Calu3 (cell line): ENCODE data around the gene RAMP3. TPM values are rescaled to one million over a fixed set of nuclear protein-coding genes. Genes with fewer than 3 reads are reported as not detected.

Source experiments
- BruUV-seq: library from RNA; stranded (reverse); fragments of 400-500 nt; replicated peaks from 2 replicates; lab custom pipeline; 2021; lab: Mats Ljungman, UMichigan
- CTCF ChIA-PET: fragments of 300-600 bp; sonication (Branson Sonifier 250); formaldehyde crosslinking; loops from one replicate; lab custom pipeline; 2022; ENCODE audit warnings: antibody characterized with exemption; lab: Charles Lee
- DNase-seq: peaks from one replicate; pipeline ENCODE4 v3.0.0; 2022
- H3K27ac Mint-ChIP-seq: one replicate; pipeline ENCODE4 v1.8.0; 2022; ENCODE audit warnings: mixed read lengths; ENCODE audit not compliant: unreplicated experiment
- H3K27me3 Mint-ChIP-seq: one replicate; pipeline ENCODE4 v1.8.0; 2022; ENCODE audit warnings: mixed read lengths; ENCODE audit not compliant: unreplicated experiment
- H3K36me3 Mint-ChIP-seq: one replicate; pipeline ENCODE4 v1.8.0; 2022; ENCODE audit warnings: mild to moderate bottlenecking, moderate library complexity, mixed read lengths; ENCODE audit not compliant: insufficient read depth, unreplicated experiment
- H3K4me1 Mint-ChIP-seq: one replicate; pipeline ENCODE4 v1.8.0; 2022; ENCODE audit warnings: mild to moderate bottlenecking, low read depth, mixed read lengths; ENCODE audit not compliant: unreplicated experiment
- H3K4me3 Mint-ChIP-seq: one replicate; pipeline ENCODE4 v1.8.0; 2022; ENCODE audit warnings: mild to moderate bottlenecking, low read depth, moderate library complexity, mixed read lengths; ENCODE audit not compliant: unreplicated experiment
- H3K9me3 Mint-ChIP-seq: one replicate; pipeline ENCODE4 v1.8.0; 2022; ENCODE audit warnings: low read depth, mixed read lengths; ENCODE audit not compliant: unreplicated experiment
- intact Hi-C: fragments of 100-400 bp; cut with micrococcal nuclease; formaldehyde crosslinking; loops from one replicate; pipeline ENCODE4 v1.10.0; 2022; ENCODE audit not compliant: unreplicated experiment
- total RNA-seq: library from RNA; stranded (reverse); gene quantifications from 2 replicates; pipeline ENCODE4 v1.2.3, GENCODE V29; 2022
- TF ChIP-seq, protein P1 (sequence below): fragments of 200-600 bp; IDR thresholded peaks from one replicate; pipeline ENCODE4 v1.8.0; 2022; ENCODE audit warnings: antibody characterized with exemption; ENCODE audit not compliant: unreplicated experiment

The RAMP3 gene
- total RNA-seq, 1 experiment from 2014 or later: not detected

- H3K36me3 Mint-ChIP-seq: peaks cover 2% of the 10 kb centered on the region
- H3K4me1 Mint-ChIP-seq: no peaks in the 10 kb centered on the region
- TF ChIP-seq, protein P1, sequence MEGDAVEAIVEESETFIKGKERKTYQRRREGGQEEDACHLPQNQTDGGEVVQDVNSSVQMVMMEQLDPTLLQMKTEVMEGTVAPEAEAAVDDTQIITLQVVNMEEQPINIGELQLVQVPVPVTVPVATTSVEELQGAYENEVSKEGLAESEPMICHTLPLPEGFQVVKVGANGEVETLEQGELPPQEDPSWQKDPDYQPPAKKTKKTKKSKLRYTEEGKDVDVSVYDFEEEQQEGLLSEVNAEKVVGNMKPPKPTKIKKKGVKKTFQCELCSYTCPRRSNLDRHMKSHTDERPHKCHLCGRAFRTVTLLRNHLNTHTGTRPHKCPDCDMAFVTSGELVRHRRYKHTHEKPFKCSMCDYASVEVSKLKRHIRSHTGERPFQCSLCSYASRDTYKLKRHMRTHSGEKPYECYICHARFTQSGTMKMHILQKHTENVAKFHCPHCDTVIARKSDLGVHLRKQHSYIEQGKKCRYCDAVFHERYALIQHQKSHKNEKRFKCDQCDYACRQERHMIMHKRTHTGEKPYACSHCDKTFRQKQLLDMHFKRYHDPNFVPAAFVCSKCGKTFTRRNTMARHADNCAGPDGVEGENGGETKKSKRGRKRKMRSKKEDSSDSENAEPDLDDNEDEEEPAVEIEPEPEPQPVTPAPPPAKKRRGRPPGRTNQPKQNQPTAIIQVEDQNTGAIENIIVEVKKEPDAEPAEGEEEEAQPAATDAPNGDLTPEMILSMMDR: no peak
- intact Hi-C loops: no loop called here
- no TSS peak for BruUV-seq
- DNase-seq: no peak
- H3K4me3 Mint-ChIP-seq: no peak overlapping the region
- H3K9me3 Mint-ChIP-seq: peaks cover 2% of the 10 kb centered on the region
- H3K27me3 Mint-ChIP-seq: peaks cover 47% of the 10 kb centered on the region
- CTCF ChIA-PET: no interaction called here
- no peak overlapping the region for H3K27ac Mint-ChIP-seq
Observed at GRCh38 chr7:45117582-45117981, 40.0 kb upstream of the RAMP3 start.

GRCh38 chr7:45118292-45118691 is 39.3 kb upstream of the RAMP3 start:
- Mint-ChIP-seq H3K27me3 (peaks cover 47% of the 10 kb centered on the region), H3K4me3 (no peak overlapping the region), H3K36me3 (no peaks in the 10 kb centered on the region), H3K9me3 (peaks cover 2% of the 10 kb centered on the region), H3K27ac (no peak overlapping the region), H3K4me1 (no peaks in the 10 kb centered on the region)
- intact Hi-C loops: no loop called here
- TF ChIP-seq, protein P1: no peak
- CTCF ChIA-PET: no interaction called here
- no peak for DNase-seq
- no TSS peak for BruUV-seq

- no TSS peak for BruUV-seq
- Mint-ChIP-seq H3K4me3 (no peak overlapping the region), H3K9me3 (peaks cover 2% of the 10 kb centered on the region), H3K27ac (no peak overlapping the region), H3K4me1 (no peaks in the 10 kb centered on the region), H3K36me3 (no peaks in the 10 kb centered on the region), H3K27me3 (peaks cover 42% of the 10 kb centered on the region)
- TF ChIP-seq, protein P1: no peak
- intact Hi-C loops: no loop called here
- no peak for DNase-seq
- CTCF ChIA-PET: no interaction called here
Observed at GRCh38 chr7:45118889-45119331, 38.7 kb upstream of the RAMP3 start.

DNA sequence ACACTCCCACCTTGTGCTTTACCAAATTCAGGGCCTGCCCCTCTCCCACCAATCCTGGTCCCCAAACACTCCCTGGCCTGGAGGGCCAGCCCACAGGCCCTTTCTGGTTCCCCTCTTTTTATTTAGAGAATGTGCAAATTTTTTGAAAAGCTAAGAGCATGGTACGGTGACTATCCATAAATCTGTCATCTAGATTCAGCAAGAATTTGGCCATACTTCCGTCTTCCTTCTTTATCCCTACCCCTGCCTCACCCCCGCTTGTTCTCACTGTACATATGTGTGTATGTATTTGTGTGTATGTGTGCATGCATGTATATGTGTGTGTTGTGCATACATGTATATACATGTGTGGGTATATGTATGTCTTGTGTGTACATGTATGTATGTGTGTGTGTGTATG is 38.0 kb upstream of the RAMP3 start:
- DNase-seq: no peak
- H3K4me3 Mint-ChIP-seq: no peak overlapping the region
- intact Hi-C loops: no loop called here
- H3K9me3 Mint-ChIP-seq: peaks cover 2% of the 10 kb centered on the region
- no TSS peak for BruUV-seq
- H3K36me3 Mint-ChIP-seq: no peaks in the 10 kb centered on the region
- H3K27me3 Mint-ChIP-seq: peaks cover 35% of the 10 kb centered on the region
- no peaks in the 10 kb centered on the region for H3K4me1 Mint-ChIP-seq
- H3K27ac Mint-ChIP-seq: no peak overlapping the region
- TF ChIP-seq, protein P1: no peak
- CTCF ChIA-PET: no interaction called here
